Esophagus squamous epithelium (tissue), 5 donors: ENCODE results near the gene PANX2. TPM values are rescaled to one million over a fixed set of nuclear protein-coding genes. Genes with fewer than 3 reads are reported as not detected.

ENCODE experiments used
- DNase-seq: peaks from one replicate; lab custom pipeline; 2025; lab: John Stamatoyannopoulos, UW
- H3K27ac ChIP-seq, 4 donors: fragments of 200-600 bp; sonication (generic); one replicate each; pipeline ENCODE4 v1.5.1; 2016 to 2019; ENCODE audit warnings: mild to moderate bottlenecking in 1 of 4
- H3K27me3 ChIP-seq, 4 donors: fragments of 200-600 bp; sonication (generic); 1 replicate in 3 of 4; 2 replicates in 1 of 4; pipeline versions ENCODE4 v1.5.1 to v1.6.0; 2017 to 2021; ENCODE audit warnings: antibody characterized with exemption in 1 of 4
- H3K36me3 ChIP-seq, 3 donors: fragments of 200-600 bp; sonication (generic); one replicate each; pipeline ENCODE4 v1.5.1; 2016 to 2019
- H3K4me1 ChIP-seq, 3 donors: fragments of 200-600 bp; sonication (generic); one replicate each; pipeline ENCODE4 v1.5.1; 2017 to 2019
- H3K4me3 ChIP-seq, 4 donors: fragments of 200-600 bp; sonication (generic); 1 replicate in 3 of 4; 2 replicates in 1 of 4; pipeline ENCODE4 v1.5.1; 2016 to 2019; ENCODE audit warnings: mild to moderate bottlenecking in 2 of 4, moderate library complexity in 1 of 4
- H3K9me3 ChIP-seq, 3 donors: fragments of 200-600 bp; sonication (generic); one replicate each; pipeline ENCODE4 v1.5.1; 2016 to 2019
- CTCF ChIP-seq, 6 experiments: fragments of 450-650 bp in 4 of 6; fragments of 200-600 bp in 2 of 6; sonication (generic) in 2 of 6; IDR thresholded peaks; one replicate each; pipeline ENCODE4 v1.5.1; 2016 to 2019; ENCODE audit warnings: antibody characterized with exemption in 6 of 6, mild to moderate bottlenecking in 4 of 6, moderate library complexity in 4 of 6
- POLR2A ChIP-seq, 4 donors: fragments of 450-650 bp; IDR thresholded peaks; one replicate each; pipeline ENCODE4 v1.6.1; 2017; ENCODE audit warnings: antibody characterized with exemption in 4 of 4, mild to moderate bottlenecking in 4 of 4, moderate library complexity in 3 of 4
- WGBS, 2 donors: methylation state at CpG; one replicate each; pipeline ENCODE4 v1.1.5; 2018; 5-methylcytosine and 5-hydroxymethylcytosine counted together
- intact Hi-C: fragments of 100-400 bp; cut with DNase I; formaldehyde crosslinking; loops from one replicate; pipeline ENCODE4 v1.15.0; 2022
- total RNA-seq, 4 donors: library from RNA; depleted of rRNA; stranded (reverse); fragments of >200 nt; gene quantifications; one replicate each; pipeline ENCODE4 v1.1.0, GENCODE V29; 2016
- donor health status: DM: yes; HTN: yes; CAD: no.

The PANX2 gene, protein sequence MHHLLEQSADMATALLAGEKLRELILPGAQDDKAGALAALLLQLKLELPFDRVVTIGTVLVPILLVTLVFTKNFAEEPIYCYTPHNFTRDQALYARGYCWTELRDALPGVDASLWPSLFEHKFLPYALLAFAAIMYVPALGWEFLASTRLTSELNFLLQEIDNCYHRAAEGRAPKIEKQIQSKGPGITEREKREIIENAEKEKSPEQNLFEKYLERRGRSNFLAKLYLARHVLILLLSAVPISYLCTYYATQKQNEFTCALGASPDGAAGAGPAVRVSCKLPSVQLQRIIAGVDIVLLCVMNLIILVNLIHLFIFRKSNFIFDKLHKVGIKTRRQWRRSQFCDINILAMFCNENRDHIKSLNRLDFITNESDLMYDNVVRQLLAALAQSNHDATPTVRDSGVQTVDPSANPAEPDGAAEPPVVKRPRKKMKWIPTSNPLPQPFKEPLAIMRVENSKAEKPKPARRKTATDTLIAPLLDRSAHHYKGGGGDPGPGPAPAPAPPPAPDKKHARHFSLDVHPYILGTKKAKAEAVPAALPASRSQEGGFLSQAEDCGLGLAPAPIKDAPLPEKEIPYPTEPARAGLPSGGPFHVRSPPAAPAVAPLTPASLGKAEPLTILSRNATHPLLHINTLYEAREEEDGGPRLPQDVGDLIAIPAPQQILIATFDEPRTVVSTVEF
- total RNA-seq = 1 to 10 TPM; 1.6 to 4.5 (median 3.4) TPM

- TF ChIP-seq POLR2A (IDR thresholded peaks at IDR 0.05) (no peak), CTCF (IDR thresholded peaks at IDR 0.05) (no peak)
- no peaks in the 10 kb centered on the region for H3K36me3 ChIP-seq
- intact Hi-C loops = no loop called here
- 0 to 20% methylated on average over 2 to 18 of the region's 105 CpGs for WGBS, 2 donors
- H3K4me3 ChIP-seq = peak within 1 kb of the TSS; percentile 47 to 84 (median 57)
- no peaks in the 10 kb centered on the region for H3K9me3 ChIP-seq
- peaks cover 3 to 28% (median 23%) of the 10 kb centered on the region in 3 donors for H3K4me1 ChIP-seq
- H3K27me3 ChIP-seq = peaks cover 0 to 65% (median 2%) of the 10 kb centered on the region in 4 donors
- DNase-seq = no peak
- H3K27ac ChIP-seq = peak within 1 kb of the TSS in 3 of 4 donors; percentile 30 to 54 (median 44)
These were observed at the start of gene PANX2 for GRCh38 chr22:50170453-50171318. TSS of gene PANX2 (plus strand) at chr22:50170731. CDS start at chr22:50170731, 0 bp downstream.

GRCh38 chr22:50121202-50121740 is 49.3 kb upstream of the PANX2 start:
- no peak for DNase-seq
- peaks cover 0 to 17% (median 14%) of the 10 kb centered on the region in 3 donors for H3K9me3 ChIP-seq
- intact Hi-C loops = no loop called here
- peaks cover 0 to 29% (median 0%) of the 10 kb centered on the region in 4 donors for H3K27me3 ChIP-seq
- TF ChIP-seq CTCF (IDR thresholded peaks at IDR 0.05) = no peak
- TF ChIP-seq POLR2A (IDR thresholded peaks at IDR 0.05) = no peak
- peaks cover 0 to 11% (median 0%) of the 10 kb centered on the region in 3 donors for H3K4me1 ChIP-seq
- no peaks in the 10 kb centered on the region for H3K36me3 ChIP-seq
- H3K4me3 ChIP-seq = no peak overlapping the region
- 65 to 84% methylated on average over 5 to 8 of the region's 11 CpGs for WGBS, 2 donors
- no peak overlapping the region for H3K27ac ChIP-seq

DNA sequence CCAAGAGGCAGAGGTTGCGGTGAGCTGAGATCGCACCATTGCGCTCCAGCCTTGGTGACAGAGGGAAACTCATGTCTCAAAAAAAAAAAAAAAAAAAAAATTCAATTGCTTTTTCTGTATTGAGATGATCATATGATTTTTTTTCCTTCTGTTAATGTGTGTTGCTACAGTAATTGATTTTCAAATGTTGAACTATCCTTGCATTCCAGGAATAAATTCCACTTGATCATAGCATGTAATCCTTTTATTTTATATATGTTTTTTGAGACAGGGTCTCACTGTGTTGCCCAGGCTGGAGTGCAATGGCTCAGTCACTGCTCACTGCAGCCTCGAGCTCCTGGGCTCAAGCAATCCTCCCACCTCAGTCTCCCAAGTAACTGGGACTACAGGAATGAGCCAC is 47.4 kb upstream of the PANX2 start:
- H3K27ac ChIP-seq = no peak overlapping the region
- WGBS, 2 donors = 75 to 78% methylated on average over 4 of the region's 4 CpGs
- H3K4me1 ChIP-seq = peaks cover 0 to 11% (median 0%) of the 10 kb centered on the region in 3 donors
- H3K9me3 ChIP-seq = peaks cover 0 to 17% (median 14%) of the 10 kb centered on the region in 3 donors
- intact Hi-C loops = no loop called here
- peaks cover 0 to 34% (median 0%) of the 10 kb centered on the region in 4 donors for H3K27me3 ChIP-seq
- no peak for TF ChIP-seq CTCF (IDR thresholded peaks at IDR 0.05)
- no peak for TF ChIP-seq POLR2A (IDR thresholded peaks at IDR 0.05)
- no peaks in the 10 kb centered on the region for H3K36me3 ChIP-seq
- no peak for DNase-seq
- no peak overlapping the region for H3K4me3 ChIP-seq

DNA sequence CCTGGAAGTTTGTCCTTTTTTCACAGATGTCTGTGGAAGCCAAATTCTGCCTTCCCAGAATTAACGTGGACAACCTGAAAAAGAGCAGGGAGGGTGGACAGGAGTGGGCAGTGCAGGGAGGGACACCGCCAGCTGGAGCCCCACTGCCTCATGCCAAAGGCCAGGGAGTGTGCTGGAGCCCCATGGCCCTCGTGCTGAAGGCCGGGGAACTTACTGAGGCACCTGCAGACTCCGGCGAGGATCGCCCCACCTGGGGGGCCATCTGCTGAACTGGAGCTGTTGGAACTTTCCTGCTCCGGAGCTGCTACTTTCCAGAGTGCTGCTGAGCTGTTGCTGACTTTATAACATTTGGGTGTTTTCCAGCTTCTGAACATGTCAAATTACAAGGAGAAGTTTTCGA is 45.5 kb upstream of the PANX2 start:
- Histone ChIP-seq H3K9me3 (peaks cover 0 to 17% (median 14%) of the 10 kb centered on the region in 3 donors), H3K4me3 (no peak overlapping the region), H3K27me3 (peaks cover 0 to 25% (median 0%) of the 10 kb centered on the region in 4 donors), H3K27ac (no peak overlapping the region), H3K4me1 (no peaks in the 10 kb centered on the region), H3K36me3 (no peaks in the 10 kb centered on the region)
- DNase-seq = no peak
- intact Hi-C loops = no loop called here
- no peak for TF ChIP-seq CTCF (IDR thresholded peaks at IDR 0.05)
- TF ChIP-seq POLR2A (IDR thresholded peaks at IDR 0.05) = no peak
- 85 to 89% methylated on average over 5 to 7 of the region's 9 CpGs for WGBS, 2 donors
